Fibroblast of lung (primary cell): ENCODE measurements around the gene FAM20C. TPM values are rescaled to one million over a fixed set of nuclear protein-coding genes. Genes with fewer than 3 reads are reported as not detected.
"Not testable (repeated sequence)": the region's sequence is repeated elsewhere in the genome, so short reads cannot be mapped to it uniquely, and the experiment has no call there.

Experiments
- DNase-seq, 2 donors: peaks; one replicate each; pipeline versions ENCODE4 v3.0.0 to v3.0.0-alpha.2; 2010; ENCODE audit warnings: low read depth in 2 of 2
- H2AFZ ChIP-seq: 2 replicates; pipeline ENCODE4 v1.5.1; 2012; ENCODE audit warnings: low read length, control low read depth, inconsistent platforms
- H3K27ac ChIP-seq: 2 replicates; pipeline ENCODE4 v1.5.1; 2011; ENCODE audit warnings: low read length, control low read depth; ENCODE audit not compliant: insufficient read depth
- H3K27me3 ChIP-seq: 2 replicates; pipeline ENCODE4 v1.5.1; 2011; ENCODE audit warnings: mild to moderate bottlenecking, low read length; ENCODE audit not compliant: control insufficient read depth, insufficient read depth
- H3K36me3 ChIP-seq: 2 replicates; pipeline ENCODE4 v1.5.1; 2011; ENCODE audit warnings: low read length; ENCODE audit not compliant: control insufficient read depth, insufficient read depth
- H3K4me1 ChIP-seq: 2 replicates; pipeline ENCODE4 v1.5.1; 2011; ENCODE audit warnings: low read length; ENCODE audit not compliant: control insufficient read depth, insufficient read depth; ENCODE audit errors: extremely low read depth
- H3K4me2 ChIP-seq: 2 replicates; pipeline ENCODE4 v1.5.1; 2011; ENCODE audit warnings: low read length, control low read depth; ENCODE audit not compliant: insufficient read depth; ENCODE audit errors: extremely low read depth
- H3K4me3 ChIP-seq, 4 experiments: fragments of 200-600 bp in 1 of 4; sonication (generic) in 1 of 4; replicated peaks in 1 of 4; 2 replicates each; pipeline ENCODE4 v1.5.1; 2011 to 2016; ENCODE audit warnings: low read length in 4 of 4, low read depth in 3 of 4, mild to moderate bottlenecking in 3 of 4, control low read depth in 2 of 4, inconsistent platforms in 1 of 4, mixed read lengths in 1 of 4; ENCODE audit not compliant: insufficient read depth in 1 of 4; ENCODE audit errors: control extremely low read depth in 1 of 4
- H3K79me2 ChIP-seq: 2 replicates; pipeline ENCODE4 v1.5.1; 2012; ENCODE audit warnings: mild to moderate bottlenecking, low read length, inconsistent platforms; ENCODE audit not compliant: control insufficient read depth, insufficient read depth
- H3K9ac ChIP-seq: 2 replicates; pipeline ENCODE4 v1.5.1; 2011; ENCODE audit warnings: mild to moderate bottlenecking, low read length, control low read depth; ENCODE audit not compliant: insufficient read depth
- H3K9me3 ChIP-seq: 2 replicates; pipeline ENCODE4 v1.5.1; 2012; ENCODE audit warnings: low read depth, low read length; ENCODE audit not compliant: control insufficient read depth, insufficient read depth
- H4K20me1 ChIP-seq: 2 replicates; pipeline ENCODE4 v1.5.1; 2011; ENCODE audit warnings: low read length; ENCODE audit not compliant: control insufficient read depth, insufficient read depth; ENCODE audit errors: extremely low read depth
- EZH2 ChIP-seq: IDR thresholded peaks from 2 replicates; pipeline ENCODE4 v1.5.1; 2012; ENCODE audit warnings: low read length, control low read depth, mild to moderate bottlenecking; ENCODE audit errors: missing control alignments
- polyA plus RNA-seq, 2 donors: library from polyadenylated mRNA; depleted of rRNA in 1 of 2; stranded (reverse) in 1 of 2; unstranded in 1 of 2; fragments of >200 nt; gene quantifications; 2 replicates each; pipeline ENCODE4 v1.2.1, GENCODE V29; 2011 to 2012; ENCODE audit warnings: missing spikeins in 1 of 2
- total RNA-seq: library from RNA; depleted of rRNA; stranded (reverse); fragments of >200 nt; gene quantifications from 2 replicates; pipeline ENCODE4 v1.2.1, GENCODE V29; 2014
- TF ChIP-seq, protein P1 (sequence below), 2 donors: IDR thresholded peaks in 1 of 2; conservative IDR thresholded peaks in 1 of 2; 1 replicate in 1 of 2; 2 replicates in 1 of 2; pipeline ENCODE4 v1.5.1; 2011 to 2012; ENCODE audit warnings: low read length in 2 of 2, control low read depth in 1 of 2, inconsistent platforms in 1 of 2, low read depth in 1 of 2, mild to moderate bottlenecking in 1 of 2

The FAM20C gene
- total and polyA plus RNA-seq, 2 donors (not counting 1 experiment from before 2014, with no cell fraction given), result 31.8 to 70.7 TPM

DNA sequence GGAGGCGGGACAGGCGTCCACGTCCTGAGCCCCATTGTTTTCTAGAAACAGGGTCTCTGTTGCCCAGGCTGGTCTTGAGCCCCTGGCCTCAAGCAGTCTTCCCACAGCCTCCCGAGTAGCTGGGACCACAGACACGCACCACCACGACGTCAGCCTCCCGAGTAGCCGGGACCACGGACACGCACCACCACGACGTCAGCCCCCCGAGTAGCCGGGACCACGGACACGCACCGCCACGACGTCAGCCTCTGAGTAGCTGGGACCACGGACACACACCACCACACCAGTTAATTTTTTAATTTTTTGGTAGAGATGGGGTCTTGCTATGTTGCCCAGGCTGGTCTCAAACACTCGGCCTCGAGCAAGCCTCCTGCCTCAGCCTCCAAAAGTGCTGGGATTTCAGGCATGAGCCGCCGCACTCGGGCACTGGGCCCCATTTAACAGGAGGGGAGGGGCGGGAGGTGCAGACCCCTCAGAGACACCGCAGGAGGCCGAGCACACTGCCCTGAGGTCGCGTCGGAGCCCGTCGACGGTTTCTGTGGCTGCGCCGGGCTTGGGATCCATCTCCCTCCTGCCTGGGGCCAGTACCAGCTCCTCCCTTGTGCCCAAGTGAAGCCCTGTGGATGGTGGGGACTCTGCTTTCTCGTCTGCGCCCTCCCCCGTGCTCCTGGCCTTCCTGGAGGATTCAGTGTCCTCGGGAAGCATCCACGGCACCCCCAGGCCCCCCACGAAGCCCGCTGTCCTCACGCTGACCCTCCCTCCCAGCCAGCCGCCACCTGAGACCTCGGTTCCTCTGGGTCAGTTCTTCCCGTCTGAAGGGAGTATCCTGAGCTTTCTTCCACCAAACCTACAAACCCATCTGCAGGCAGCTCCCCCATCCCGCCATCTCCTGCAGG, 13.0 kb downstream of the FAM20C start:
- H4K20me1 ChIP-seq, result no peaks in the 10 kb centered on the region
- H3K9me3 ChIP-seq, result no peaks in the 10 kb centered on the region
- TF ChIP-seq, protein P1, sequence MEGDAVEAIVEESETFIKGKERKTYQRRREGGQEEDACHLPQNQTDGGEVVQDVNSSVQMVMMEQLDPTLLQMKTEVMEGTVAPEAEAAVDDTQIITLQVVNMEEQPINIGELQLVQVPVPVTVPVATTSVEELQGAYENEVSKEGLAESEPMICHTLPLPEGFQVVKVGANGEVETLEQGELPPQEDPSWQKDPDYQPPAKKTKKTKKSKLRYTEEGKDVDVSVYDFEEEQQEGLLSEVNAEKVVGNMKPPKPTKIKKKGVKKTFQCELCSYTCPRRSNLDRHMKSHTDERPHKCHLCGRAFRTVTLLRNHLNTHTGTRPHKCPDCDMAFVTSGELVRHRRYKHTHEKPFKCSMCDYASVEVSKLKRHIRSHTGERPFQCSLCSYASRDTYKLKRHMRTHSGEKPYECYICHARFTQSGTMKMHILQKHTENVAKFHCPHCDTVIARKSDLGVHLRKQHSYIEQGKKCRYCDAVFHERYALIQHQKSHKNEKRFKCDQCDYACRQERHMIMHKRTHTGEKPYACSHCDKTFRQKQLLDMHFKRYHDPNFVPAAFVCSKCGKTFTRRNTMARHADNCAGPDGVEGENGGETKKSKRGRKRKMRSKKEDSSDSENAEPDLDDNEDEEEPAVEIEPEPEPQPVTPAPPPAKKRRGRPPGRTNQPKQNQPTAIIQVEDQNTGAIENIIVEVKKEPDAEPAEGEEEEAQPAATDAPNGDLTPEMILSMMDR (conservative IDR thresholded peaks at IDR 0.05 in 1 of 2, IDR thresholded peaks at IDR 0.05 in 1 of 2; ENCODE audit: low read depth in 1 of 2, low read length in 2 of 2), result no peak
- TF ChIP-seq EZH2, result no peak
- no peak overlapping the region for H3K27ac ChIP-seq
- H3K79me2 ChIP-seq, result peaks cover 15% of the 10 kb centered on the region
- no peak overlapping the region for H3K4me3 ChIP-seq
- H2AFZ ChIP-seq, result no peak overlapping the region
- H3K27me3 ChIP-seq, result no peaks in the 10 kb centered on the region
- H3K4me1 ChIP-seq, result no peaks in the 10 kb centered on the region
- H3K4me2 ChIP-seq, result no peak overlapping the region
- no peak overlapping the region for H3K9ac ChIP-seq
- peak in 1 of 2 donors; percentile 6 for DNase-seq
- H3K36me3 ChIP-seq, result peaks cover 49% of the 10 kb centered on the region

- H4K20me1 ChIP-seq, H3K4me2 ChIP-seq, H3K4me3 ChIP-seq, H3K4me1 ChIP-seq, H2AFZ ChIP-seq, H3K9ac ChIP-seq, H3K27me3 ChIP-seq, H3K9me3 ChIP-seq, H3K27ac ChIP-seq, H3K79me2 ChIP-seq: not testable (repeated sequence)
- peaks cover 42% of the 10 kb centered on the region for H3K36me3 ChIP-seq
- DNase-seq, result peak in 1 of 2 donors; percentile 41
These were observed 14.0 kb downstream of the FAM20C start for GRCh38 chr7:206351-206750.

DNA sequence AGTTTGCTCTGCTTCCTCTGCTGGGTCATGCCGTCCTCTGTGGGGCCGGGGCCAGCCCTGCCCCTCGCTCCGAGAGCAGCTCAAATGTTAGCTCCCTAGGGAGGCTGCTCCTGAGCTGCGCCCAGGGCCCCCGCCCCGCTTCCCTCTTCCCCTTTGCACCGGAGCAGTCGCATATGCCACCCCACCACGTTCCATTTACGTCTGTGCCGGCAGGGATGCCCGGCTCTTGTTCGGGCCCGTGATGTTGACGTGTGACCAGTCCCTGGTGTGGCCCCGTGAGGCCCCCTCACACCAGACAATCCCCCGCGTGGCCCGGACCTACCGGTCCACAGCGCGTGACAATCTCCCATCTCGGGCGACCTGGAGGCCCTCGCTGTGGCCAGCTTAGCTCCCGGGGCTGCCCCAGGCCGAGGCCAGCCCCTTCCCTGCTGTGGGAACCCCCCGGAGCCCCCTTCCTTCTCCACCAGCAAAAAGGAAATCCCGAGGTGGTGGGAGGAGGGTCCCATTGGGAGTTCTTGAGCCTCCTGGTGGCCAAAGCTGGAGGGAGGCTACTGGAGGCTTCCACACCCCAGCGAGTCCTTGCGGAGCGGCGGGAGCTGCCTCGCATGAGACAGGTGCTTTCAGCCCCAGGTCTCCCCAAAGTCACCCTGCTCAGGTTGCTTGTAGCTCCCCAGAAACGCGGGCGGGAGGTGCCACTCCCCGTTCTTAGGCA, 15.2 kb downstream of the FAM20C start:
- Histone ChIP-seq H2AFZ (no peak overlapping the region), H3K27me3 (no peaks in the 10 kb centered on the region), H3K36me3 (peaks cover 39% of the 10 kb centered on the region), H3K4me3 (no peak overlapping the region), H3K27ac (no peak overlapping the region), H3K9ac (no peak overlapping the region), H3K4me1 (no peaks in the 10 kb centered on the region), H3K79me2 (peaks cover 13% of the 10 kb centered on the region), H4K20me1 (no peaks in the 10 kb centered on the region), H3K9me3 (no peaks in the 10 kb centered on the region), H3K4me2 (no peak overlapping the region)
- DNase-seq, result peak in 1 of 2 donors; percentile 42
- no peak for TF ChIP-seq EZH2
- TF ChIP-seq, protein P1 (conservative IDR thresholded peaks at IDR 0.05 in 1 of 2, IDR thresholded peaks at IDR 0.05 in 1 of 2; ENCODE audit: low read depth in 1 of 2, low read length in 2 of 2), result no peak
